DMS 273 treated with DMSO at 0.1 percent for 48 hours (cell line): ENCODE measurements around the gene PLA2G15.

Experiments
- DNase-seq: peaks from one replicate; lab custom pipeline; 2025; lab: John Stamatoyannopoulos, UW

PLA2G15 gene

DNA sequence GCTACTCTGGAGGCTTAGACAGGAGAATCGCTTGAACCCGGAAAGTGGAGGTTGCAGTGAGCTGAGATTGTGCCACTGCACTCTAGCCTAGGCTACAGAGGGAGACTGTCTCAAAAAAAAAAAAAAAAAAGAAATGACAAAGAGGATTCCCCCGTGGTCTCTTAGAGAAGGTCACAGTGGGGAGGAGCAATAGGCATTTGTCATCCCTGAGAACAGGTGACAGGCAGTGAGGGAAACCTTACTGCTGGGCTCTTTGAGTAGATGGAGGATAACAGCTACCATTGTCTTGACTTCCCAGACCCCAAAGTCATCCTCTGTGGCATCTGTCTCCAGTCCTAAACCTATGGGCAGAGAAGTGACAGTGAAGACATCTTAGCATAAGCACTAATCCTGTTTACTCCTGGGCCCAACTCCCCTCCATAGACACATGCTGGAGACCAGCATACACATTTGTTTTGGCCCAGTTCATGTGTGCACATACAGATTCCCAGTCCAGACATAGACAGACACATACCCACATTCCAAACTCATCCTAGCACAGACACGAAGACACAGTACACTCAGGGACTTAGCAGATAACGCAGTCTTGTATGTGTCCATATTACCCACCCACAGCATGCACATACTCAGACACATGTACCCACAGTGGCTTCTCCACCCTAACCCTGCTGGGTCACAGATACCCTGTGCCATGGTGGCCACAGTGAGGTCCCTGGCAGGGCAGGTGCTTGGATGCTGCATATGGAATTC is 11.9 kb upstream of the PLA2G15 start:
- no peak for DNase-seq

GRCh38 chr16:68233835-68234187 is 11.4 kb upstream of the PLA2G15 start:
- no peak for DNase-seq

- no peak for DNase-seq
Observed at GRCh38 chr16:68234188-68235107, 10.7 kb upstream of the PLA2G15 start.

DNA sequence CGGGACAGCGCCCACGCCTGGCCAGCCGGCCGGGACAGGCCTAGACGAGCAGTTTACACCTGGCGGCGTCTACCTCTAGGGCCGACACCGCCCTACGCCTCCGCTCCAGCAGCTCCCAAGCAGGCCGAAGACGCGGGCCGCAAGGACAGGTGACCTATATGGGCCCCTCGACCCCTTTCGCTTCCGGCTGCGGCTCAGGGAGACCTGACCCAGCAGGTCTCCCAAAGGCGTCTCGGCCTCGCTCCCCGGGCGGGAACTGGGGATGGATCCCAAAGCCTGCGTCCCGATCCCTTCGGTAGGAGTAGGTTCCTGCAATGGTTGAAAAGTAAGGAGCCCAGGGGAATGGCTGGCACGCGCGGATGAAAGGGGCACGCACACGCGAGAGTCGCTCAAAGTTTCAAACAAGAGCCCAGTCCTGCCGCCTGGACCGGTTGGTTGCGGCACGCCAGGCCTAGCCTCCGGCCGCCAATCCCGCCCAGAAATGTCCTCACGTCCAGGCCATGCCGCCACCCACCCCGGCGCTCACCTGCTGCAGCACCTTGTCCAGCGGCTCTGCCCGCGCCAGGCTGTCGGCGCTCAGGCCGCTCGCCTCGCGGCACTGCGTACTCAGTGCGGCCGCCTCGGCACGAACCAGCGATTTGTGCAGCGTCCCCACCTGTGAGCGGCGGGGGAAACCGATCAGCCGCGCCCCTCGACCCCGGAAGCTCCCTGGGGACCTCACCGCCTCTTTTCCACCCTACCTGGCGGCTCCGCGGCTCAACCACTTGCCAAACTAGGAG is 9.9 kb upstream of the PLA2G15 start:
- DNase-seq, result no peak

DNA sequence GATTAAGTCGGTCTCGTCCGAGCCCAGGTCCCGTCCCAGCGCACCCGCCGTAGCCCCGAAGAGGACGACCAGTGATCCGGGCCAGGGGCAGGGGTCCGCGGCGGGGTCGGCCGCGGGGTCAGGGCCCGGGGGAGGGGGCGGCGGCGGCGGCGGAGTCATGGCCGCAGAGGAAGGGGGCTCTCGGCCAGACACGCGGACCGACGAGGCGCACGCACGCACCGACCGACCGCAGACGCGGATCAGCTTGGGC is 9.4 kb upstream of the PLA2G15 start, which contains the start of gene ESRP2:
Gene ESRP2 (minus strand): TSS at position 241 of the 250 bp plus-strand sequence. CDS start 82 bp downstream, at position 159.
- no peak for DNase-seq

GRCh38 chr16:68236137-68236825 is 8.9 kb upstream of the PLA2G15 start:
- DNase-seq, result no peak

GRCh38 chr16:68236826-68237242 is 8.3 kb upstream of the PLA2G15 start:
- no peak for DNase-seq

DNA sequence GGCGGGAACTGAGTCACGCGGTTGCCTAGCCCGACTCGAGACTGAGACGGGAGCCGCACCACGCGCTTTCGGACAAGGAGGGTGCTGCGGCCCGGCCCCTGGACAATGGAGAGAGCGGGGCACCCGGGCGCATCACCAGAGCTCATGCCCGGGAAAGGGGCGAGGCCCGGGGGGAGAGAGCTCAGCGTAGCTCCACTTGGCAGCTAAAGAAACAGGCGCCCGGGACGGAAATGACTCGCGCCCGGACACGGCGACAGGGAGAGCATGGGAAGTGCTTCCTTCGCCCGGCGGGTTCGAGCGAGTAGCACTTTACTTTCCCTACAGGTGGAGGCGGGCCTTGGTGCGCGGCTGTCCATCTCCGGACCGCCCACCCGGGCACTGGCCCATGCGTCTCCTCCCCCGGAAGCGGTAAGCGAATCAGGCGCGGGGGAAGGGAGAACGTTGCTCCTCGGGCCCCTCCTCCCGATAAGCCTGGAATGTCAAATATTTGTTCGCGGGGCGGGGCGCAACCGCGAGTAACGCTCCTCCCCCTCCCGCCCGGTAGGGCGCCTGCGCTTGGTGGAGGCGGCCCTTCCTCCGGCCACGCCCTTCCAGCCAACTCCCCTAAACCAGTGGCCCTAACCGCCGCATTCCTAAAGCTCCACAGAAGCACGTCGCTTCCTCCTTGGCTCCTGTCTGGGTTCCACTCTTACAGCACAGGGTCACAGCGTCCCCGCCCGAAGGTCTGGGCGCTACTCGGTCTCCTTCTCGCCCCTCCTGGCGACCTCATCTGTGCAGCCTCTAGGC is 7.7 kb upstream of the PLA2G15 start:
- peak; percentile 94 for DNase-seq

DNA sequence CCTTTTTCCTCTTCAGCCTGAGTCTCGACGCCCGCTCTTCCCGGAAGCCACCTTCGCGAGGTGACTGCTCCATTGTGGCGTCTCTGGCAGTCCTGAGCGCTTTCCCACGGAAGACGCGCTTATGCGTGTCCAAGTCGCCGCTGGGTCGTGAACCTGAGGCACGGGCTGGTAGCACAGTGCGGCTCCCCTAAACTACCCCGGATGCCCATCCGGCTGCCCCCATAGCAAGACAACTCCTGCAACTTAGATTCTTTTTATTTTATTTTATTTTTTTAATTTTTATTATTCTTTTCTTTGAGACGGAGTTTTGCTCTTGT is 7.2 kb upstream of the PLA2G15 start:
- DNase-seq, result no peak

GRCh38 chr16:68242085-68242484 is 3.1 kb upstream of the PLA2G15 start:
- no peak for DNase-seq

DNA sequence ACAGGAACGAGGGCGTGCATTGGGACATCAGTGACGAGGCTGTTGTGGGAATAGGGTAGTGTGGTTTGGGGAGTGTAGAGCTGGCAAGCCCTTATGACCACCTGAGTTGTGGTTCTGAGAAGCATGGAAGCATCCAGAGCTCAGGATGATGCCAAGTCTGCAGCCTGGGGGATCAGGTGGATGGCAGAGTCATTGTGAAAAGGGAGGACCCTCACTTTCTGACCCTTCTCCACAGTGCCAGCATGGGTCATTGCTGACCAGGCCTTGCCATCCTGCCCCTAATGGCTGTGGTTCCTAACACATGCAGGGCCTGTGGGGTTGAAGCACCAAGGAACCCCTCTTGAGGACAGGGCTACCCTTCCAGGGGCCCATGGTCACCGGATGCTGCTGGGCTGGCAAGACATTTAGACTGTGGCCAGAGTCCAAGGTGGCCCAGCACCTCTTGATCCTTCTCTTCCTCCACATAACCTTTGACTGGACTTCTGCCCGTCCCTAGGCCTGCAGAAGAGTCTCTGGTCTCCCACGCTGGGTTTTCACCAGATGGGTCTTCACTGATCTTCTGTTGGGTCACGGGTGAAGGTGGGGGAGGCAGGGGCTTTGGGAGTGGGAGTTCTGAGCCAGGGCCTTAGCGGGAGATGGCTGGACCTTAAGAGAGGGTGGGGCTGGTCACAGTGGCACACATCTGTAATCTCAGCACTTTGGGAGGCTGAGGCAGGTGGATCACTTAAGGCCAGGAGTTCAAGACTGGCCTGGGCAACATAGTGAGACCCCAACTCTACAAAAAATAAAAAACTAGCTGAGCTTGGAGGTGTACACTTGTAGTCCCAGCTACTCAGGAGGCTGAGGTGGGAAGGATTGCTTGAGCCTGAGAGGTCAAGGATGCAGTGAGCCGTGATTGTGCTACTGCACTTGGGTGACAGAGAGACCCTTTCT is 2.0 kb upstream of the PLA2G15 start:
- no peak for DNase-seq

- DNase-seq, result no peak
Observed at GRCh38 chr16:68244481-68244902, 681 bp upstream of the PLA2G15 start.

DNA sequence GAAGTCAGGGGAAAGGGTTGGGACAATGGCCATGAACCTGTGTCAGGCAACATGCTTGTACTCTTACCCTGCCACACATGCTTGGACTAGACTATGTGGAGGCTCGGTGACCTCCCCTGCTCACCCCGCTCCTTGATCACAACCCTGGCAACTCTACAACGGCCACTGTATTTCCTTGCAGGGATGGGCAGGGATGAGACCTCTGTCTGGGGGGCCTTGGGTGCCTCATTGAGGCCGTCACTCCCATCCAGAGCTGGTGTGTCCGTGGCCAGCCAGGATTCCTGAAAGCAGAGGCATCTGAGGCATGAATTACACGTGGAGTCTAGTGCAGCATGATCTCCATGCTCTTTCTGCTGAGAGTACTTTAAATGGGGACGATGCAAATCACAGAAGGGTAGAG is 948 bp downstream of the PLA2G15 start:
- DNase-seq, result no peak

GRCh38 chr16:68246666-68247065 is 1.5 kb downstream of the PLA2G15 start:
- DNase-seq, result no peak

GRCh38 chr16:68247400-68247799 is 2.2 kb downstream of the PLA2G15 start:
- DNase-seq, result no peak

DNA sequence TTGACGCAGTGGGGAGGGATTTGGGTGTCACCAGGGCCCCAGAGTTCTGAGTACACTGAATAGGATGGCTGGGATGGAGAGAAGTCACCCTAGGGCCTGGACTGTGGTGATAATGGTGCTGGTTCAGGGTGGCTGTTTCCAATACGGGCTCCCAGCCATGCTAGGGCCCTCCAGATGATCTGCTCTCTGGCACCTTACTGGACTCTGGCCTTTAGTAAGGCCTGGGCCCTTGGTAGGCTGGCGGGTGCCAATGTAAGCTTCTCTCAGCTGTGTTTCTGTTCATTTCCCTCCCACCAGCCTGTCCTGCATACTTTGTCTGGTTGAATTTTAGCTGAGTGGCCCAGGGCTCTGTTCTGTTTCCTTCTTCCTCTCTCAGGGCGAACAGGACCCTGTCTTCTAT is 2.8 kb downstream of the PLA2G15 start:
- no peak for DNase-seq

GRCh38 chr16:68249371-68249770 is 4.2 kb downstream of the PLA2G15 start:
- DNase-seq, result no peak

DNA sequence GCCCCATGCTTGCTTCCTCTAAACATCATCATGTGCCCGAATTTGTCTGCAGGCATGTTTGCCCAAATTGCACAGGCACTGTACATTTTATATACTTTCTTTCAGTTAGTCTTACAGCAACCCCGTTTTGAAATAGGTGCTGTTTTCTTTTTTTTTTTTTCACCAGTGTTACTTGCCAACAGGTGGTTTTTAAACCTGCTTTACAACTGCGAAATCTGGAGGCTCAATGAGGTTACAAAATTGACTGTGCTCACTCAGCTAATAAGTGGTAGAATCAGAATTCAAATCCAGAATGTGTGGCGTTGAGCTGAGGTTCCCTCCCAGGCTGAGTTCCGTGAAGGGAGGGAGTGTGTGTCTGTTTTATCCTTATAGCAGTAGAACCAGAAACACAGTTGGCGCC is 5.8 kb downstream of the PLA2G15 start:
- no peak for DNase-seq

DNA sequence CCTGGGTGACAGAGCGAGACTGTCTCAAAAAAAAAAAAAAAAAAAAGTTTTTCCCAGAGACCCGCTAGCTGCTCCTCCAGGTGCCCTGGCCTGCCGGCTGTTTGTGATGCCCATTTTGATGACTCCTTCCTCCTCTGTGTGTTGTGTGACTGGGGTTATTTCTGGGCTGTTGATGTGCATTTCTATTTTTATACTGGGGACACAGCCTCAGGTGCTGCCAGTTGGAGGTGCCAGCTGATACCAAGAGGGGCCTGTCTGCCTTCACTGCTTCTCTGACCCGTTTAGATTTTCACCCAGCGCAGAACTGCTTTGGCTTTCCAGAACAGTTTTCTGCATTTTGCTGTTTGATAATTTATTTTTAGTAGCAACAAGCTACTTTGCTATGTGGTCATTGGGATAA is 6.7 kb downstream of the PLA2G15 start:
- DNase-seq, result no peak

DNA sequence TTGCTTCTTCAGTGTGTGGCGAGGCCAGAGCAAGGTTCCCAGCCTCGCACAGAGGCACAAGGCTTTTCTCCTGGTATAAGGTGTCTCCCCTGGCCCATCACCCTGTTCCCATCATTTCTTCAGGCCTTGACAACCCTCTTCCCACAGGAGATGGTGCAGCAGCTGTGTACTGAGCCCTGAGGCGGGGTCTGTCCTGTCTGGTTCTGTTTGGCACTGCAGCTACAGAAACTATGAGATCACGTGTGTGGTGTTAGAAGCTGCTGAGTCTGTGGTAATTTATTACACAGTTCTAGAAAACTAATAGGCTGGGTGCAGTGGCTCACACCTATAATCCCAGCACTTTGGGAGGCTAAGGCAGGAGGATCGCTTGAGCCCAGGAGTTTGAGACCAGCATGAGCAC is 7.2 kb downstream of the PLA2G15 start:
- no peak for DNase-seq
